Skeletal muscle satellite cell (primary cell): ENCODE measurements around the gene COG4.
A peak's percentile ranks its signal among the peaks of the same experiment; 100 is the strongest.

Source experiments
- H3K27me3 ChIP-seq: 2 replicates; pipeline ENCODE4 v1.7.0; 2013; ENCODE audit warnings: low read length; ENCODE audit not compliant: control insufficient read depth, insufficient read depth
- H3K36me3 ChIP-seq: 2 replicates; pipeline ENCODE4 v1.7.0; 2013; ENCODE audit warnings: mild to moderate bottlenecking, control low read depth, low read length; ENCODE audit not compliant: insufficient read depth
- H3K4me1 ChIP-seq: 2 replicates; pipeline ENCODE4 v1.7.0; 2013; ENCODE audit warnings: low read length; ENCODE audit not compliant: control insufficient read depth, insufficient read depth
- H3K4me2 ChIP-seq: 2 replicates; pipeline ENCODE4 v1.7.0; 2013; ENCODE audit warnings: mild to moderate bottlenecking, low read length
- H3K4me3 ChIP-seq: 2 replicates; pipeline ENCODE4 v1.7.0; 2013; ENCODE audit warnings: low read length
- H3K9ac ChIP-seq: 2 replicates; pipeline ENCODE4 v1.7.0; 2013; ENCODE audit warnings: mild to moderate bottlenecking, low read depth, low read length, moderate library complexity
- H3K9me3 ChIP-seq: replicated peaks from 2 replicates; pipeline ENCODE4 v1.7.0; 2013; ENCODE audit warnings: mild to moderate bottlenecking, control low read depth, low read length

The COG4 gene

GRCh38 chr16:70448075-70448474 is 75.3 kb downstream of the COG4 start:
- Histone ChIP-seq H3K4me3 (no peak overlapping the region), H3K9ac (no peak overlapping the region), H3K36me3 (no peaks in the 10 kb centered on the region), H3K4me2 (no peak overlapping the region), H3K9me3 (no peaks in the 10 kb centered on the region), H3K4me1 (no peaks in the 10 kb centered on the region), H3K27me3 (no peaks in the 10 kb centered on the region)

- Histone ChIP-seq H3K4me2 (no peak overlapping the region), H3K4me3 (no peak overlapping the region), H3K27me3 (no peaks in the 10 kb centered on the region), H3K9me3 (no peaks in the 10 kb centered on the region), H3K9ac (no peak overlapping the region), H3K36me3 (no peaks in the 10 kb centered on the region), H3K4me1 (peaks cover 4% of the 10 kb centered on the region)
These were observed 78.9 kb downstream of the COG4 start for GRCh38 chr16:70444249-70445063.

- Histone ChIP-seq H3K9me3 (no peaks in the 10 kb centered on the region), H3K9ac (no peak overlapping the region), H3K36me3 (no peaks in the 10 kb centered on the region), H3K4me3 (no peak overlapping the region), H3K4me1 (peaks cover 16% of the 10 kb centered on the region), H3K27me3 (no peaks in the 10 kb centered on the region), H3K4me2 (no peak overlapping the region)
These were observed 81.0 kb downstream of the COG4 start for GRCh38 chr16:70442344-70442743.

- H3K4me3 ChIP-seq, result no peak overlapping the region
- no peaks in the 10 kb centered on the region for H3K9me3 ChIP-seq
- H3K4me1 ChIP-seq, result peaks cover 24% of the 10 kb centered on the region
- H3K9ac ChIP-seq, result no peak overlapping the region
- no peaks in the 10 kb centered on the region for H3K36me3 ChIP-seq
- H3K27me3 ChIP-seq, result no peaks in the 10 kb centered on the region
- H3K4me2 ChIP-seq, result no peak overlapping the region
These were observed 81.9 kb downstream of the COG4 start for GRCh38 chr16:70441406-70441990.

- Histone ChIP-seq H3K4me2 (peak overlapping the region; percentile 92), H3K4me3 (no peak overlapping the region), H3K4me1 (peaks cover 29% of the 10 kb centered on the region), H3K9ac (no peak overlapping the region), H3K9me3 (no peaks in the 10 kb centered on the region), H3K27me3 (no peaks in the 10 kb centered on the region), H3K36me3 (no peaks in the 10 kb centered on the region)
These were observed 83.2 kb downstream of the COG4 start for GRCh38 chr16:70440009-70440692.

GRCh38 chr16:70438969-70439862 is 84.1 kb downstream of the COG4 start, which contains the start of gene ST3GAL2:
Gene ST3GAL2, minus strand, starts transcription at chr16:70439100. Its CDS starts 40,570 bp downstream, at chr16:70398530.
- H3K4me3 ChIP-seq, result peak within 1 kb of the TSS; percentile 87

GRCh38 chr16:70438585-70438968 is 84.8 kb downstream of the COG4 start:
- H3K4me1 ChIP-seq, result peaks cover 36% of the 10 kb centered on the region
- H3K36me3 ChIP-seq, result peaks cover 7% of the 10 kb centered on the region
- H3K4me3 ChIP-seq, result peak overlapping the region; percentile 87
- H3K9ac ChIP-seq, result peak overlapping the region; percentile 80
- no peaks in the 10 kb centered on the region for H3K9me3 ChIP-seq
- peak overlapping the region; percentile 97 for H3K4me2 ChIP-seq
- H3K27me3 ChIP-seq, result no peaks in the 10 kb centered on the region

More at GRCh38 chr16:70438969-70439862, 84.1 kb downstream of the COG4 start, which contains the start of gene ST3GAL2:
- H3K9ac ChIP-seq, result peak within 1 kb of the TSS; percentile 80
- H3K27me3 ChIP-seq, result no peaks in the 10 kb centered on the region
- H3K9me3 ChIP-seq, result no peaks in the 10 kb centered on the region
- peaks cover 29% of the 10 kb centered on the region for H3K4me1 ChIP-seq
- H3K4me2 ChIP-seq, result peak within 1 kb of the TSS; percentile 97
- peaks cover 7% of the 10 kb centered on the region for H3K36me3 ChIP-seq

- Histone ChIP-seq H3K27me3 (no peaks in the 10 kb centered on the region), H3K4me1 (peaks cover 43% of the 10 kb centered on the region), H3K9ac (peak overlapping the region; percentile 80), H3K4me3 (peak overlapping the region; percentile 87), H3K9me3 (no peaks in the 10 kb centered on the region), H3K36me3 (peaks cover 7% of the 10 kb centered on the region), H3K4me2 (peak overlapping the region; percentile 97)
These were observed 85.5 kb downstream of the COG4 start for GRCh38 chr16:70437582-70438557.

GRCh38 chr16:70437017-70437581 is 86.3 kb downstream of the COG4 start:
- Histone ChIP-seq H3K4me1 (peaks cover 49% of the 10 kb centered on the region), H3K9ac (peak overlapping the region; percentile 80), H3K36me3 (peaks cover 7% of the 10 kb centered on the region), H3K4me2 (peak overlapping the region; percentile 97), H3K4me3 (peak overlapping the region; percentile 87), H3K27me3 (no peaks in the 10 kb centered on the region), H3K9me3 (no peaks in the 10 kb centered on the region)
